H1 (cell line): ENCODE data around the gene ACER3. TPM values are rescaled to one million over a fixed set of nuclear protein-coding genes. Genes with fewer than 3 reads are reported as not detected.

Experiments used
- CTCF ChIA-PET: fragments of 300-600 bp; sonication (Branson Sonifier 250); formaldehyde crosslinking; loops from one replicate; lab custom pipeline; 2021; ENCODE audit not compliant: partially characterized antibody; lab: Charles Lee
- POLR2A ChIA-PET: fragments of 300-600 bp; sonication (Branson Sonifier 250); formaldehyde crosslinking; loops from one replicate; lab custom pipeline; 2021; ENCODE audit warnings: inconsistent platforms; ENCODE audit not compliant: partially characterized antibody; lab: Charles Lee
- DNase-seq, 2 experiments: peaks; one replicate each; pipeline versions ENCODE4 v3.0.0 to v3.0.0-alpha.2; 2010 to 2022; ENCODE audit warnings: low spot score in 2 of 2, low read depth in 1 of 2, mixed read lengths in 1 of 2
- FAIRE-seq: peaks from 2 replicates; lab custom pipeline; 2011; peaks lifted over from hg19 to GRCh38; lab: Jason Lieb, UNC
- H2AFZ ChIP-seq: 2 replicates; pipeline ENCODE4 v1.8.1; 2012; ENCODE audit warnings: low read length, inconsistent platforms
- H2AK5ac ChIP-seq: 2 replicates; pipeline ENCODE4 v1.6.1; 2013; ENCODE audit warnings: low read depth, low read length
- H2BK120ac ChIP-seq: replicated peaks from 2 replicates; pipeline ENCODE3; 2013; ENCODE audit warnings: low read depth, low read length, inconsistent platforms
- H2BK12ac ChIP-seq: 2 replicates; pipeline ENCODE4 v1.6.1; 2013; ENCODE audit warnings: low read depth, low read length
- H2BK15ac ChIP-seq: 2 replicates; pipeline ENCODE4 v1.6.1; 2013; ENCODE audit warnings: low read length
- H2BK20ac ChIP-seq: 2 replicates; pipeline ENCODE4 v1.6.1; 2013; ENCODE audit warnings: low read length
- H2BK5ac ChIP-seq: 2 replicates; pipeline ENCODE4 v1.6.1; 2013; ENCODE audit warnings: low read depth, low read length
- H3K14ac ChIP-seq: 2 replicates; pipeline ENCODE4 v1.6.1; 2013; ENCODE audit warnings: inconsistent platforms; ENCODE audit not compliant: insufficient read length
- H3K18ac ChIP-seq: 2 replicates; pipeline ENCODE4 v1.6.1; 2013; ENCODE audit warnings: low read length; ENCODE audit errors: extremely low read depth
- H3K23ac ChIP-seq: 2 replicates; pipeline ENCODE4 v1.6.1; 2013; ENCODE audit warnings: inconsistent platforms; ENCODE audit not compliant: insufficient read length
- H3K23me2 ChIP-seq: 2 replicates; pipeline ENCODE4 v1.6.1; 2013; ENCODE audit warnings: low read depth, low read length
- H3K27ac ChIP-seq: 2 replicates; pipeline ENCODE4 v1.6.1; 2011; ENCODE audit warnings: low read depth, low read length, inconsistent platforms
- H3K27me3 ChIP-seq, 4 experiments: replicated peaks in 1 of 4; 1 replicate in 1 of 4; 2 replicates in 3 of 4; pipeline versions ENCODE4 v1.6.1 to v1.8.1; 2011 to 2013; ENCODE audit warnings: low read length in 3 of 4, mild to moderate bottlenecking in 3 of 4, inconsistent platforms in 2 of 4, mixed read lengths in 2 of 4, moderate library complexity in 1 of 4; ENCODE audit not compliant: control insufficient read depth in 3 of 4, insufficient read depth in 3 of 4; ENCODE audit errors: extremely low read depth in 1 of 4
- H3K36me3 ChIP-seq, 4 experiments: 2 replicates each; pipeline versions ENCODE4 v1.6.1 to v1.8.1; 2011 to 2013; ENCODE audit warnings: mild to moderate bottlenecking in 4 of 4, low read length in 3 of 4, moderate library complexity in 2 of 4, control low read depth in 1 of 4, inconsistent platforms in 1 of 4; ENCODE audit not compliant: insufficient read depth in 4 of 4, control insufficient read depth in 2 of 4
- H3K4ac ChIP-seq: replicated peaks from 2 replicates; pipeline ENCODE3; 2013; ENCODE audit warnings: low read length, low read depth, mixed read lengths, inconsistent platforms; ENCODE audit not compliant: insufficient read length
- H3K4me1 ChIP-seq, 4 experiments: replicated peaks in 1 of 4; 1 replicate in 1 of 4; 2 replicates in 3 of 4; pipeline versions ENCODE4 v1.6.1 to v1.8.1; 2011 to 2013; ENCODE audit warnings: low read length in 3 of 4, inconsistent platforms in 2 of 4, mixed read lengths in 1 of 4; ENCODE audit not compliant: insufficient read depth in 4 of 4, control insufficient read depth in 3 of 4
- H3K4me2 ChIP-seq, 2 experiments: 2 replicates each; pipeline versions ENCODE4 v1.6.1 to v1.8.1; 2011 to 2013; ENCODE audit warnings: low read depth in 2 of 2, low read length in 2 of 2, control low read depth in 1 of 2, inconsistent platforms in 1 of 2, mild to moderate bottlenecking in 1 of 2; ENCODE audit not compliant: insufficient read depth in 1 of 2
- H3K4me3 ChIP-seq, 4 experiments: fragments of 200-600, 300-600 bp in 1 of 4; sonication (generic), shearing (Covaris generic), sonication (Bioruptor Twin) in 1 of 4; 2 replicates each; pipeline versions ENCODE4 v1.5.1 to v1.8.1; 2011 to 2016; ENCODE audit warnings: low read length in 4 of 4, low read depth in 3 of 4, control low read depth in 2 of 4, inconsistent platforms in 2 of 4, mild to moderate bottlenecking in 2 of 4, mixed read lengths in 1 of 4, moderate library complexity in 1 of 4; ENCODE audit not compliant: insufficient read depth in 2 of 4; ENCODE audit errors: extremely low read depth in 1 of 4
- H3K56ac ChIP-seq: replicated peaks from 2 replicates; pipeline ENCODE3; 2013; ENCODE audit warnings: low read depth, mild to moderate bottlenecking, mixed read lengths, low read length, inconsistent platforms; ENCODE audit not compliant: insufficient read length
- H3K79me1 ChIP-seq: 2 replicates; pipeline ENCODE4 v1.6.1; 2013; ENCODE audit warnings: low read depth, low read length, control low read depth
- H3K79me2 ChIP-seq, 2 experiments: 2 replicates each; pipeline versions ENCODE4 v1.6.1 to v1.8.1; 2012 to 2013; ENCODE audit warnings: low read length in 2 of 2, mild to moderate bottlenecking in 2 of 2, inconsistent platforms in 1 of 2; ENCODE audit not compliant: insufficient read depth in 2 of 2, control insufficient read depth in 1 of 2
- H3K9ac ChIP-seq, 4 experiments: replicated peaks in 1 of 4; 1 replicate in 1 of 4; 2 replicates in 3 of 4; pipeline versions ENCODE4 v1.6.1 to v1.8.1; 2011 to 2013; ENCODE audit warnings: low read depth in 3 of 4, low read length in 3 of 4, control low read depth in 2 of 4, mild to moderate bottlenecking in 2 of 4, moderate library complexity in 2 of 4, inconsistent platforms in 1 of 4; ENCODE audit errors: extremely low read depth in 1 of 4
- H3K9me3 ChIP-seq, 2 experiments: 2 replicates each; pipeline versions ENCODE4 v1.6.1 to v1.8.1; 2012 to 2013; ENCODE audit warnings: mild to moderate bottlenecking in 2 of 2, moderate library complexity in 2 of 2, control low read depth in 1 of 2, inconsistent platforms in 1 of 2, low read depth in 1 of 2, low read length in 1 of 2, mixed read lengths in 1 of 2; ENCODE audit not compliant: insufficient read depth in 2 of 2
- H4K20me1 ChIP-seq, 2 experiments: replicated peaks in 1 of 2; 2 replicates each; pipeline versions ENCODE3 to v1.8.1; 2011 to 2013; ENCODE audit warnings: inconsistent platforms in 2 of 2, low read length in 2 of 2, mild to moderate bottlenecking in 1 of 2; ENCODE audit not compliant: insufficient read depth in 2 of 2, control insufficient read depth in 1 of 2
- H4K5ac ChIP-seq: 2 replicates; pipeline ENCODE4 v1.6.1; 2013; ENCODE audit warnings: low read length, low read depth, mixed read lengths, inconsistent platforms; ENCODE audit not compliant: insufficient read length
- H4K8ac ChIP-seq: 2 replicates; pipeline ENCODE4 v1.8.0; 2013; ENCODE audit warnings: mild to moderate bottlenecking, moderate library complexity, low read length, inconsistent platforms; ENCODE audit not compliant: insufficient read depth; ENCODE audit errors: extremely low read depth
- H4K91ac ChIP-seq: replicated peaks from 2 replicates; pipeline ENCODE3; 2013; ENCODE audit warnings: low read length, mixed read lengths, inconsistent platforms; ENCODE audit not compliant: insufficient read length
- GTF2F1 ChIP-seq: IDR thresholded peaks from 2 replicates; pipeline ENCODE4 v1.6.1; 2012; ENCODE audit warnings: low read depth, low read length, improper control_type of control experiment, borderline replicate concordance
- WGBS, 2 experiments: shearing (Covaris generic) in 1 of 2; methylation state at CpG; one replicate each; pipeline versions ENCODE4 v1.1.6 to v1.1.7; 2013 to 2015; ENCODE audit warnings: low lambda C conversion rate in 2 of 2, mixed read lengths in 2 of 2, inconsistent platforms in 1 of 2, low coverage in 1 of 2, missing lambda C conversion rate in 1 of 2; ENCODE audit not compliant: insufficient replicate concordance in 2 of 2, insufficient coverage in 1 of 2, insufficient read length in 1 of 2; ENCODE audit errors: extremely low coverage in 1 of 2, missing lambda C conversion rate in 1 of 2; 5-methylcytosine and 5-hydroxymethylcytosine counted together
- polyA plus RNA-seq, 7 experiments: library from polyadenylated mRNA; depleted of rRNA in 3 of 7; stranded (reverse) in 5 of 7; unstranded in 2 of 7; fragments of >200 nt in 5 of 7; fragments of 200-250 nt in 2 of 7; gene quantifications; 1 replicate in 5 of 7; 2 replicates in 1 of 7; 4 replicates in 1 of 7; pipeline versions ENCODE4 v1.2.1 to v1.2.3, GENCODE V29; 2011 to 2013; ENCODE audit warnings: missing spikeins in 2 of 7, mixed read lengths in 2 of 7
- total RNA-seq: library from RNA; stranded (reverse); fragmentation: NEBNext Ultra II Directional; extraction: Animal tissue kit (Norgen Biotek cat#: 25700); gene quantifications from 2 replicates; pipeline ENCODE4 v1.2.1, GENCODE V29; 2021

ACER3 gene
- total and polyA plus RNA-seq, 2 of the 8 experiments (the other 6 are each of a cell fraction or from before 2014, with no cell fraction given): 5.7 to 16.2 TPM

- Histone ChIP-seq H3K36me3 (no peaks in the 10 kb centered on the region), H3K9me3 (no peaks in the 10 kb centered on the region), H3K4me1 (peaks cover 0 to 2% (median 0%) of the 10 kb centered on the region in 4 experiments; a peak in 2 of 7 replicates), H2BK12ac (no peak overlapping the region), H4K5ac (no peak overlapping the region), H3K23me2 (no peaks in the 10 kb centered on the region), H2BK5ac (no peak overlapping the region), H3K27ac (no peak overlapping the region), H3K23ac (no peak overlapping the region), H3K79me1 (no peaks in the 10 kb centered on the region), H3K18ac (no peak overlapping the region), H2BK20ac (no peak overlapping the region), H3K4me2 (no peak overlapping the region), H3K4me3 (no peak overlapping the region), H4K8ac (no peak overlapping the region), H3K27me3 (no peaks in the 10 kb centered on the region), H3K4ac (no peak overlapping the region), H4K91ac (no peak overlapping the region), H2BK15ac (no peak overlapping the region), H2AK5ac (no peak overlapping the region), H3K14ac (no peak overlapping the region), H3K79me2 (no peaks in the 10 kb centered on the region), H4K20me1 (no peaks in the 10 kb centered on the region), H2AFZ (no peak overlapping the region), H2BK120ac (no peak overlapping the region), H3K9ac (no peak overlapping the region), H3K56ac (no peak overlapping the region)
- TF ChIP-seq GTF2F1: no peak
- WGBS, 2 experiments: 78% methylated on average over 1 of the region's 1 CpG; no CpG with 5 or more reads in 1 of the 2 experiments
- POLR2A ChIA-PET: interaction anchor here (0.6 to 2.0 kb wide), 2 partner anchors 58 to 67 kb away, joined by 3 to 5 read pairs; no protein-coding TSS in a partner anchor
- CTCF ChIA-PET: interaction anchor here (0.6 to 6.3 kb wide), 86 partner anchors 8 to 264 kb away, joined by 3 to 92 read pairs (median 4); partner anchors contain the start of genes B3GNT6 and MYO7A
- FAIRE-seq (no peak), DNase-seq (no peak)
These were observed 58.7 kb downstream of the ACER3 start for GRCh38 chr11:76919467-76919866.
